GM19043 (cell line): ENCODE measurements around the gene DDI2.

Experiments
- ATAC-seq: cut with Tn5 transposase; IDR thresholded peaks from one replicate; pipeline ENCODE4 v1.9.1; 2021; ENCODE audit warnings: low read depth; ENCODE audit not compliant: unreplicated experiment

DDI2 gene

DNA sequence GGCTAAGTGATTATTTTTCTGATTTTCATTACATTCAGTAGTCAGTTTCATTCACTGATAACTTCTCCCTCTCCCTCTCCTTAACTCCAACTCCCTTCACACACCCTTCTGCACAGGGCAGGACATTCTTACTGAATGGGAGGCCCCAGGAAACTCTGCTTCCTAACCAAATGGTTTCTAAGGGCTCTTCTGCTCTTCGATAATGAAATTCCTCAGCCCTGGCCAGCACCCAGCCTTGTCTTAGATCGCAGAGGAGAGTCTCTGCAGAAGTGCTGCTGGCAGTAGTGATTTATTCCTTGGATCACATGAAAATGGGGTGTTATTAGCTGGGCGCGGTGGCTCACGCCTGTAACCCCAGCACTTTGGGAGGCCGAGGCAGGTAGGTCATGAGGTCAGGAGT lies 83.2 kb downstream of the DDI2 start:
- no peak for ATAC-seq

DNA sequence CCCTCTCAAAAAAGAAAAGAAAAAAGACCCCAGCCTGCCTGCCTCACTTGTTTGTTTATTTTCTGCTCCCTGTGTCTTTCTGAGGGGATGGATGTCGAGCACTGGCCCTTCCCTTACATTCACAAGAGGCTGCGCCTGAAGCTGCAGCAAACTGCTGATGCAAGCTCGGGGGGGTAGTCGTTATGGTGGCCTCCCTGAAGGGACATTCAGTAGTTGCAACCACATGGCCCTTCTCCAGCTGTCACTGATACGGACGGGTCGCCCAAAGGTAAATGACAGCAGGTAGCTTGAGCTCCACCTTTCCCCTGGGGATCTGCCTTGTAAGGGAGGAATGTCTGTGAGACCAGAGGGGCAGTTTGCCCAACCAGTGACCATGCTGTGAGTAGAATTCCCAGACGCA lies 84.5 kb downstream of the DDI2 start:
- no peak for ATAC-seq

DNA sequence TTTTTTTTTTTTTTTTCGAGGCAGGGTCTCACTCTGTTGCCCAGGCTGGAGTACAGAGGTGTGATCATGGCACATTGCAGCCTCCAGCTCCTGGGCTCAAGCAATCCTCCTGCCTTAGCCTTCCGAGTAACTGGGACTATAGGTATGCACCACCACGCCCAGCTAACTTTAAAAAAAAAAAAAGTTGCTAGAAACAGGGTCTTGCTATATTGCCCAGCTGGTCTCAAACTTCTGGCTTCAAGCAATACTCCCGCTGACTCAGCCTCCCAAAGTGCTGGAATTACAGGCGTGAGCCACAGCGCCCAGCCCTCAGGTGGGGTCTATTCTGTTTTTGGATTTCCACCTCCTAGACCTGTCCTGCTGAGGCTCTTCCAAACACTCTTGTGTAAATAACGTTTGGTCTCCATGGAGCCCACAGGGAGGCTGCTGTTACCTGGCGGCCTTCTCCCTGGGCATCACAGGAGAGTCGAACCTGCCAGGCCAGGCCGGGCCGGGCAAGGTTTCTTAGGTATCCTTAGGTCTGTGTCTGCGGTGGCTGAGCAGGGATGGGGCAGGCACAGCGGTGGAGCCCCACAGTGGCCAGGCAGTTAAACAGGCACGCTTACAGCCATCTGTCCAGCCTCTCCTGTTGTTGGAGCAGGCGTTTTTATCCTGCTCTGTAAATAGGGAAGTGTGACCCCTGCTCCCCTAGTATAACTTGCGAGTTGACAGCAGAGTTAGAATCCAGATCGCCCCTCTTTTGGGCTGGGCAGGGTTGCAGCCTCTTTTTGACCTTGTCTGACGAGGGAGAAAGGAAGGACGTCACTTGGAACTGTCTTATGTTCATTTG lies 85.7 kb downstream of the DDI2 start:
- ATAC-seq: no peak

- ATAC-seq: no peak
Measured at GRCh38 chr1:15703562-15703961, 86.3 kb downstream of the DDI2 start.

- ATAC-seq: no peak
Measured at GRCh38 chr1:15704526-15705183, 87.4 kb downstream of the DDI2 start.

DNA sequence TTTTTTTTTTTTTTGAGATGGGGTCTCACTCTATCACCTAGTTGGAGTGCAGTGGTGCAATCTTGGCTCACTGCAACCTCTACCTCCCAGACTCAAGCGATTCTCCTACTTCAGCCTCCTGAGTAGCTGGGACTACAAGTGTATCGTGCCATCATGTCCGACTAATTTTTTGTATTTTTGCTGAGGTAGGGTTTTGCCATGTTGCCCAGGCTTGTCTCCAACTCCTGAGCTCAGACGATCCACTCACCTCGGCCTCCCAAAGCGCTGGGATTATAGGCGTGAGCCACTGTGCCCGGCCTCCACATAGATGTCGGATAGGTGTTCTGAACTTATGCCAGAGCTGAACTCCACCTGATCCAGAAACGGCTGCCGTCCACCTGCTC lies 87.9 kb downstream of the DDI2 start:
- no peak for ATAC-seq

DNA sequence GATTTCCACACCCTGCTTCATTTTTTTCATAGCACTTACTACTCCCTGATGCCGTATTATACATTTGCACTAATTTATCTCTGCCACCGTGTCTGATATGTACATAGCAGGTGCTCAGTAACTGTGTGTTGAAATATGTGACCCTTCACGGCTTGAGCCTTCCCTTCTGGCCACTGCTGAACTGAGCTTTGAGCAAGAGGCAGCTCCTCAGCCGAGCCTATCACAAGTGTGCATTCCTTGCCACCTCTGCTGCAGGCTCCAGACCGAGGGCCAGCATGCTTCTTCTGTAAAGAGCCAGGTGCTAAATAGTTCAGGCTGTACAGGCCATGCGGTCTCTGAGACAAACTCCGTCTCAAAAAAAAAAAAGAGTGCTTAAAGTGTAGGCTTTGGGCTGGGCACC lies 89.5 kb downstream of the DDI2 start:
- no peak for ATAC-seq

DNA sequence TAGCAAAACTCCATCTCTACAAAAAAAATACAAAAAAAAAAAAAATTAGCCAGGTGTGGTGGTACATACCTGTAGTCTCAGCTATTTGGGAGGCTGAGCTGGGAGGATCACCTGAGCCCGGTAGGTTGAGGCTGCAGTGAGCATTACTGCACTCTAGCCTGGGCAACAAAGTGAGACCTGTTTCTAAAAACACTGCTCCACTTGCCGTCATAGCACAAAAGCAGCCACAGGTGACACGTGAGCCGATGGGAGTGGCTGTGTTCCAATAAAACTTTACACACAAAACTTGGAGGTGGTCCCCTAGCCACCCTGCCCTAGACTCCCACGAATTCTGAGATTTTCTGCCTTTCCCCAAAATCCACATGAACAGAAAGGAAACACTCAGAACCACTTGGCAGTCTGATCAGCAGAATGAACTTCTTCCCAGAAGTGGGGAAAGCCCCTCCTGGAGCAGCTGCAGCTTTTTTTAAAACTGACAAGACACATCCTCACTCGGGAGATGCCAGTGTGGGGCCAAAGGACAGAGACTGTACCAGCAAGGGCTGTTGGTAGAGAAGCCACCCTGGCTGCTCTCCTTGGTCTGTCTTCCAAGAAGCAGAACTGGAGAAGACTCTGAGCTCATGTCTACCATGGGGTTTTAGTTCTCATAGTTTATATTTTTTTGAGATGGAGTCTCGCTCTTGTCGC lies 90.1 kb downstream of the DDI2 start:
- no peak for ATAC-seq

DNA sequence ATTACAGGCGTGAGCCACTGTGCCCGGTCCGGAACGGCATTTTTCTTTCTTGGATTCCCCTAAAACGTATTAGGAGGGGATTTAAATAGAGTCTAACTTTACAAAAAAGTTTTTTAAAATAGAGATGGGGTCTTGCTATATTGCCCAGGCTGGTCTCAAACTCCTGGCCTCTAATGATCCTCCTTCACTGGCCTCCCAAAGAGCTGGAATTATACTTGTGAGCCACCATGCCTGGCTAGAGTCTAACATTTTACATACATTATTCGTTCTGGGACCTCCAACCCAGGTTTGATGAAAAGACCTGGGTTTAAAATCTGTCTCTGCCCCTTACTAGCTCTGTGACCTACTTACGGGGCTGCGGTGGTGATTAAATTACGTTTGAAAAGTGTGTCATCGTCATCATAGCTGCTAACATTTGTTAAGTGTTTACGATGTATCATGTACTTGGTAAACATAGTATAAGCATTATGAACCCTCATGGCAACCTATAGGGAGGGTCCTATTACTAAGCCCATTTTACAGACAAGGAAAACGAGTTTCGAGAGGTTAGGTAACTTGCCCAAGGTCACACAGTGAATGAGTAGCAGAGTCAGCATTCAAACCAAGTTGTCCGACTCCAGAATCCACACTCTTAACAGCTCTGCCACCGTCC lies 91.4 kb downstream of the DDI2 start:
- no peak for ATAC-seq

- no peak for ATAC-seq
Measured at GRCh38 chr1:15709226-15709625, 92.0 kb downstream of the DDI2 start.

GRCh38 chr1:15712168-15712567 lies 94.9 kb downstream of the DDI2 start:
- ATAC-seq: no peak

DNA sequence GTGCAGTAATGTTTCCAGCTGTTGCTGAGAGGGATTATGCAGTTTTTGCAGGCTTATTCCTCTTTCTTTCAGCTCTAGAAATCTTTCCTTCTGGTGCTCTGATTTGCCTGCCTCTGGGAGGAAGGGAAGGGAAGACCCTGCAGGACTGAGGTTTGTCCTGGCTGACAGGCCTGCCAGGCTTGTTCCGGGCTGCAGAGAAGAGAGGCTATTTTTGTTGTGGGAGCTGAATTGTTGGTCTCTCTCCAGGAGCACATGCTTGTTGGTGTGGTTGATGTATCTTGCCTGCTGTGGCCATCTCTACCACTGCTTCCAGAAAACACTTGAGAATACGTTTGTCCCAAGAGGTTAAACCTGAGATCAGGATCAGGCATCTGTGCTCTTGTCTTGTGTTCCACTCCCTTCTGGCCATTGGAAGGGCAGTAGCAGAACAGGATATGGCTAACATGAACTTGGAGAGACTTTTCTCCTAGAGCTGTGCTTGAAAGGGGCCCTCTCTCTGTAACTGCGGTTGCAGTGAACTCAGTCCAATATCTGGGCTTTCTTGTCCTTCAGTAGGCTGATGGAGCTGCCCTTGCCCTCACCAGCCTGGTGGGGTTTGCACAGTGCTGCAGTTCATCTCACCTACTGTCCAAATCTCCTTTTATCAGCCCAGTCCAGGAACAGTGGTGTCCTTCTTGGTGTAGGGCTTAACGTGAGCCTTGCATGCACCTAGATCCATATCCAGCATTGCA lies 97.3 kb downstream of the DDI2 start:
- ATAC-seq: no peak

- no peak for ATAC-seq
Measured at GRCh38 chr1:15717418-15718125, 100.3 kb downstream of the DDI2 start.

DNA sequence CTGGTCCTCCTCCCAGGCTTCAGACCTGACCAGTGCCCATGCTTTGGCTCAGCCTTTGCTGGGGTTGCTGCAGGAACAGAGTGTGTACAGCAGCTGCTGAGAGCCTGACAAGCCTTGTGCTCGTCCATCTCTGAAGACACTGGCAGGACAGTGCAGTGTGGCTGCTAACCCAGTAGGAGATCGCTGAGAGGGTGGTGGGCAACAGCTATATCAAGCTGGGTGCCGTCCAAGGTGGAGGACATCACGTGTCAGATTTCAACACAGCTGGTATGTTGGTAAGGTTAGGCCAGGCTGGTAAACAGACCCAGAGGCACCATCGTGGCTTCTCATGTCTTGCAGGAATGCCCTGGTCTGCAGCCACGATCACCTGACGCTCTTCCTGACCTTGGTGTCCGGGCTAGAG lies 100.9 kb downstream of the DDI2 start:
- ATAC-seq: no peak
